Psoas muscle (tissue), 8 donors: ENCODE data around the gene MSRB2. TPM values are rescaled to one million over a fixed set of nuclear protein-coding genes. Genes with fewer than 3 reads are reported as not detected.

Source experiments
- ATAC-seq, 4 donors: fragments of 200-7000 bp; cut with Tn5 transposase; one replicate each; pipeline ENCODE4 v1.9.1; 2020; ENCODE audit warnings: moderate library complexity in 3 of 4, mild to moderate bottlenecking in 2 of 4
- DNase-seq, 2 donors: peaks; one replicate each; pipeline ENCODE4 v3.0.0-alpha.2; 2020
- H3K27ac ChIP-seq: fragments of 200-600 bp; one replicate; pipeline ENCODE4 v1.8.0; 2022
- H3K27me3 ChIP-seq, 3 donors: fragments of 200-600 bp in 1 of 3; one replicate each; pipeline versions ENCODE4 v1.6.1 to v1.8.0; 2013 to 2022; ENCODE audit warnings: low read length in 2 of 3, mild to moderate bottlenecking in 2 of 3, moderate library complexity in 1 of 3; ENCODE audit not compliant: insufficient read depth in 3 of 3
- H3K36me3 ChIP-seq, 2 donors: fragments of 200-600 bp in 1 of 2; one replicate each; pipeline versions ENCODE4 v1.6.1 to v1.8.0; 2013 to 2022; ENCODE audit warnings: low read depth in 1 of 2, mild to moderate bottlenecking in 1 of 2, moderate library complexity in 1 of 2; ENCODE audit not compliant: insufficient read depth in 1 of 2
- H3K4me1 ChIP-seq: fragments of 200-600 bp; one replicate; pipeline ENCODE4 v1.8.0; 2022
- H3K4me3 ChIP-seq: fragments of 200-600 bp; one replicate; pipeline ENCODE4 v1.8.0; 2022; ENCODE audit warnings: mild to moderate bottlenecking
- H3K9me3 ChIP-seq: fragments of 200-600 bp; one replicate; pipeline ENCODE4 v1.8.0; 2022
- CTCF ChIP-seq: fragments of 200-600 bp; IDR thresholded peaks from one replicate; pipeline ENCODE4 v1.8.0; 2022; ENCODE audit warnings: antibody characterized with exemption
- WGBS, 3 donors: extraction: QIAGEN DNeasy Blood & Tissue Kit; methylation state at CpG; one replicate each; pipeline versions ENCODE4 v1.1.6 to v1.1.7; 2013; 5-methylcytosine and 5-hydroxymethylcytosine counted together
- intact Hi-C, 2 donors: fragments of 100-400 bp; cut with DNase I; formaldehyde crosslinking; loops; one replicate each; pipeline versions ENCODE4 v1.11.0 to v1.14.2; 2022
- polyA plus RNA-seq, 3 donors: library from polyadenylated mRNA; stranded (reverse); fragments of 200-250 nt; gene quantifications; one replicate each; pipeline ENCODE4 v1.2.3, GENCODE V29; 2013
- total RNA-seq, 4 donors: library from RNA; stranded (reverse); fragmentation: NEBNext Ultra II Directional in 2 of 4; extraction: Animal tissue kit (Norgen Biotek cat#: 25700) in 2 of 4; gene quantifications; one replicate each; pipeline versions ENCODE4 v1.2.1 to v1.2.4, GENCODE V29; 2021 to 2023
- donor health status: healthy with polysubstance abuse.
- donor health status: DM: no; HTN: no; CAD: no; lungs with moderate emphysema.
- donor health status: Bipolar disorder and iron deficiency.
- donor health status: healthy.
- donor health status: DM: yes; HTN: yes; CAD: no.
- donor health status: DM: no; HTN: no; CAD: no.
- donor health status: DM: no; HTN: no; CAD: no.
- donor health status: DM: yes; HTN: yes; CAD: no.

Gene MSRB2
- total and polyA plus RNA-seq, 7 donors, result 19.4 to 69.7 (median 34.3) TPM

GRCh38 chr10:23073527-23073926, 21.9 kb upstream of the MSRB2 start:
- Histone ChIP-seq H3K4me1 (peaks cover 17% of the 10 kb centered on the region), H3K27me3 (no peaks in the 10 kb centered on the region), H3K9me3 (no peaks in the 10 kb centered on the region), H3K4me3 (no peak overlapping the region), H3K27ac (no peak overlapping the region), H3K36me3 (no peaks in the 10 kb centered on the region)
- ATAC-seq (no peak), DNase-seq (no peak)
- intact Hi-C loops, result no loop called here
- 40 to 57% (median 49%) methylated on average over 3 of the region's 3 CpGs for WGBS, 3 donors
- no peak for TF ChIP-seq CTCF

GRCh38 chr10:23075672-23076071, 19.7 kb upstream of the MSRB2 start:
- no peak for DNase-seq
- intact Hi-C loops, result no loop called here

GRCh38 chr10:23078114-23078513, 17.3 kb upstream of the MSRB2 start:
- DNase-seq, result no peak
- Histone ChIP-seq H3K9me3 (no peaks in the 10 kb centered on the region), H3K27ac (no peak overlapping the region), H3K4me1 (peaks cover 4% of the 10 kb centered on the region), H3K4me3 (no peak overlapping the region), H3K36me3 (no peaks in the 10 kb centered on the region), H3K27me3 (no peaks in the 10 kb centered on the region)
- 96 to 97% (median 97%) methylated on average over 2 of the region's 2 CpGs for WGBS, 3 donors
- no peak for ATAC-seq
- intact Hi-C loops, result no loop called here
- no peak for TF ChIP-seq CTCF

More at GRCh38 chr10:23075672-23076071, 19.7 kb upstream of the MSRB2 start:
- Histone ChIP-seq H3K4me1 (no peaks in the 10 kb centered on the region), H3K9me3 (no peaks in the 10 kb centered on the region), H3K27me3 (no peaks in the 10 kb centered on the region), H3K27ac (no peak overlapping the region), H3K4me3 (no peak overlapping the region), H3K36me3 (no peaks in the 10 kb centered on the region)
- WGBS, 3 donors, result 94 to 96% (median 94%) methylated on average over 3 of the region's 3 CpGs
- no peak for ATAC-seq
- TF ChIP-seq CTCF, result no peak

- no peak for DNase-seq
- H3K9me3 ChIP-seq, result no peaks in the 10 kb centered on the region
- WGBS, 3 donors, result 8 to 15% (median 12%) methylated on average over 4 of the region's 4 CpGs
- no peak overlapping the region for H3K27ac ChIP-seq
- ATAC-seq, result peak in 2 of 4 donors; percentile 36 to 79
- H3K27me3 ChIP-seq, result no peaks in the 10 kb centered on the region
- no peaks in the 10 kb centered on the region for H3K36me3 ChIP-seq
- H3K4me3 ChIP-seq, result no peak overlapping the region
- TF ChIP-seq CTCF, result no peak
- H3K4me1 ChIP-seq, result peaks cover 4% of the 10 kb centered on the region
- intact Hi-C loops, result no loop called here
Observed at GRCh38 chr10:23079700-23080099, 15.7 kb upstream of the MSRB2 start.

- no peak for TF ChIP-seq CTCF
- 30 to 39% (median 34%) methylated on average over 7 of the region's 7 CpGs for WGBS, 3 donors
- H3K27me3 ChIP-seq, result no peaks in the 10 kb centered on the region
- peaks cover 4% of the 10 kb centered on the region for H3K4me1 ChIP-seq
- intact Hi-C loops, result no loop called here
- H3K36me3 ChIP-seq, result no peaks in the 10 kb centered on the region
- no peaks in the 10 kb centered on the region for H3K9me3 ChIP-seq
- DNase-seq, result no peak
- ATAC-seq, result no peak
- no peak overlapping the region for H3K4me3 ChIP-seq
- no peak overlapping the region for H3K27ac ChIP-seq
Observed at GRCh38 chr10:23080262-23080661, 15.1 kb upstream of the MSRB2 start.
